Measurements from ENCODE around the gene ARL2.

DNA sequence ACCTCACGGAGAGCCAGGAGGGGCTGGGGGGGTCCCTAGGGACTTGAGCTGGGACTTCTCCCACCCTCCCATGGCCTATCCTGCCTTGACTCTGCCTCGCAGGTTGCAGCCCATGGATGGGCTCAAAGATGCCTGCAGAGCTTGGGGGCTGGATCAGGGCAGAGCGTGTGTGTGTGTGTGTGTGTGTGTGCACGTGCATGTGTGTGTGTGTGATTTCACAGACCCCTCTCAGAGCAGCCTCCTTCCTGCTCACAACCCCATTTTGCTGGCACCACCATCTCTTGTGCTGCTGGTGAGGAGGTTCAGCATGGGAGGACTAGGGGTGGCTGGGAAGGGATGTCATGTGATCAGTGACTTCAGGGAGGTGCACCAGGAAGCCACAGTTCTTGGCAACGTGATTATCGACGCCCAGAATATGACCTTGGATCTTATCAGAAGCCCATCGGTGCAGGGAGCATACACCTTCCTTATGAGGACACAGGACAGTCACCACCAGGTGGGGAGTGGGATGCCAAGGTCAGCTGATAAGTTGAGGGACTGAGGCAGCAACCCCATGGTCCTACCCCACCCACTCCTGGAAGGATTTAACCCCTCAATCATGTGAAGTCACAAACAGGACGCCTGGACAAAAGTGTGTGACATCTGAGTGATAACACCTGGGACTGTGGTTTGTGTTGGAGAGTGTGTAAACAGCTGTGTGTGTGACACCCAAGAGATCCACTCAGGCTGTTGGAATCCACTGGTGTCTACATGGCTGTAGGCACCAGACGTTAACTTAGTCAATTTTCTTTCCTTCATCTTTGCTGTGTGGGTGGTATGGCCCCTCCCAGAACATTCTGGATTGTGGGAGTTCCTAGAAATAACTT, 46.2 kb downstream of the ARL2 start:
- TF ChIP-seq, protein P1, sequence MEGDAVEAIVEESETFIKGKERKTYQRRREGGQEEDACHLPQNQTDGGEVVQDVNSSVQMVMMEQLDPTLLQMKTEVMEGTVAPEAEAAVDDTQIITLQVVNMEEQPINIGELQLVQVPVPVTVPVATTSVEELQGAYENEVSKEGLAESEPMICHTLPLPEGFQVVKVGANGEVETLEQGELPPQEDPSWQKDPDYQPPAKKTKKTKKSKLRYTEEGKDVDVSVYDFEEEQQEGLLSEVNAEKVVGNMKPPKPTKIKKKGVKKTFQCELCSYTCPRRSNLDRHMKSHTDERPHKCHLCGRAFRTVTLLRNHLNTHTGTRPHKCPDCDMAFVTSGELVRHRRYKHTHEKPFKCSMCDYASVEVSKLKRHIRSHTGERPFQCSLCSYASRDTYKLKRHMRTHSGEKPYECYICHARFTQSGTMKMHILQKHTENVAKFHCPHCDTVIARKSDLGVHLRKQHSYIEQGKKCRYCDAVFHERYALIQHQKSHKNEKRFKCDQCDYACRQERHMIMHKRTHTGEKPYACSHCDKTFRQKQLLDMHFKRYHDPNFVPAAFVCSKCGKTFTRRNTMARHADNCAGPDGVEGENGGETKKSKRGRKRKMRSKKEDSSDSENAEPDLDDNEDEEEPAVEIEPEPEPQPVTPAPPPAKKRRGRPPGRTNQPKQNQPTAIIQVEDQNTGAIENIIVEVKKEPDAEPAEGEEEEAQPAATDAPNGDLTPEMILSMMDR (IDR thresholded peaks at IDR 0.05), result peak in 3 of 6 experiments; percentile 12 to 29 (median 22)
- peak in 1 of 2 donors; percentile 32 for TF ChIP-seq POLR2A (IDR thresholded peaks at IDR 0.05)

All from Peyer's patch (tissue), 4 donors.